Measurements from ENCODE around the gene PCDHGC5. TPM values are rescaled to one million over a fixed set of nuclear protein-coding genes. Genes with fewer than 3 reads are reported as not detected.

The PCDHGC5 gene
- polyA plus RNA-seq, 1 experiment: 2.4 TPM

- DNase-seq (ENCODE audit: low read depth, low spot score): no peak
- Histone ChIP-seq H3K27me3 (ENCODE audit: control insufficient read depth, insufficient read depth, low read length) (no peaks in the 10 kb centered on the region), H3K4me3 (ENCODE audit: low read depth, low read length) (no peak overlapping the region; the same call in 1 of the 2 replicates), H3K27ac (ENCODE audit: low read depth, low read length) (peak overlapping the region; percentile 89), H3K9me3 (ENCODE audit: control insufficient read depth, insufficient read depth, low read length) (no peaks in the 10 kb centered on the region)
- POLR2A ChIA-PET: interaction anchor here (1.0 to 1.8 kb wide), 3 partner anchors 20 to 52 kb away, joined by 3 to 8 read pairs (median 5); no protein-coding TSS in a partner anchor
- TF ChIP-seq CTCF (IDR thresholded peaks at IDR 0.05; ENCODE audit: low read depth, low read length): no peak
- CTCF ChIA-PET: interaction anchor here (0.7 to 9.0 kb wide), 9 partner anchors 16 to 159 kb away, joined by 3 to 95 read pairs (median 8); partner anchors contain the start of genes PCDHGA10, PCDHGA12, PCDHGB3 and PCDHGB7
Measured at GRCh38 chr5:141529002-141529401, 40.1 kb downstream of the PCDHGC5 start.

GRCh38 chr5:141529873-141530272 is 41.0 kb downstream of the PCDHGC5 start:
- DNase-seq (ENCODE audit: low read depth, low spot score): no peak
- CTCF ChIA-PET: interaction anchor here (1.8 to 9.0 kb wide), 3 partner anchors 17 to 33 kb away, joined by 10 to 95 read pairs (median 11); no protein-coding TSS in a partner anchor
- H3K27ac ChIP-seq (ENCODE audit: low read depth, low read length): peak overlapping the region; percentile 89
- TF ChIP-seq CTCF (IDR thresholded peaks at IDR 0.05; ENCODE audit: low read depth, low read length): no peak
- H3K27me3 ChIP-seq (ENCODE audit: control insufficient read depth, insufficient read depth, low read length): no peaks in the 10 kb centered on the region
- H3K4me3 ChIP-seq (ENCODE audit: low read depth, low read length): no peak overlapping the region
- no peaks in the 10 kb centered on the region for H3K9me3 ChIP-seq (ENCODE audit: control insufficient read depth, insufficient read depth, low read length)
- POLR2A ChIA-PET: no interaction called here

GRCh38 chr5:141532726-141533125 is 43.8 kb downstream of the PCDHGC5 start:
- no peak for DNase-seq (ENCODE audit: low read depth, low spot score)
- POLR2A ChIA-PET: no interaction called here
- CTCF ChIA-PET: interaction anchor here (1.0 to 4.7 kb wide), 4 partner anchors 8 to 120 kb away, joined by 3 to 28 read pairs (median 5); partner anchors contain the start of gene PCDHGA10

GRCh38 chr5:141533897-141534296 is 45.0 kb downstream of the PCDHGC5 start:
- Histone ChIP-seq H3K27ac (ENCODE audit: low read depth, low read length) (no peak overlapping the region), H3K4me3 (ENCODE audit: low read depth, low read length) (no peak overlapping the region), H3K9me3 (ENCODE audit: control insufficient read depth, insufficient read depth, low read length) (no peaks in the 10 kb centered on the region), H3K27me3 (ENCODE audit: control insufficient read depth, insufficient read depth, low read length) (no peaks in the 10 kb centered on the region)
- DNase-seq (ENCODE audit: low read depth, low spot score): no peak
- POLR2A ChIA-PET: no interaction called here
- CTCF ChIA-PET: interaction anchor here (0.6 to 4.7 kb wide), 6 partner anchors 9 to 131 kb away, joined by 3 to 28 read pairs (median 5); partner anchors contain the start of genes PCDHGA10 and PCDHGB7
- no peak for TF ChIP-seq CTCF (IDR thresholded peaks at IDR 0.05; ENCODE audit: low read depth, low read length)

More at GRCh38 chr5:141532726-141533125, 43.8 kb downstream of the PCDHGC5 start:
- H3K4me3 ChIP-seq (ENCODE audit: low read depth, low read length): no peak overlapping the region
- no peak overlapping the region for H3K27ac ChIP-seq (ENCODE audit: low read depth, low read length)
- no peaks in the 10 kb centered on the region for H3K27me3 ChIP-seq (ENCODE audit: control insufficient read depth, insufficient read depth, low read length)
- no peak for TF ChIP-seq CTCF (IDR thresholded peaks at IDR 0.05; ENCODE audit: low read depth, low read length)
- no peaks in the 10 kb centered on the region for H3K9me3 ChIP-seq (ENCODE audit: control insufficient read depth, insufficient read depth, low read length)

GRCh38 chr5:141534492-141535213 is 45.8 kb downstream of the PCDHGC5 start:
- Histone ChIP-seq H3K27me3 (ENCODE audit: control insufficient read depth, insufficient read depth, low read length) (no peaks in the 10 kb centered on the region), H3K4me3 (ENCODE audit: low read depth, low read length) (no peak overlapping the region), H3K27ac (ENCODE audit: low read depth, low read length) (no peak overlapping the region), H3K9me3 (ENCODE audit: control insufficient read depth, insufficient read depth, low read length) (no peaks in the 10 kb centered on the region)
- POLR2A ChIA-PET: no interaction called here
- no peak for TF ChIP-seq CTCF (IDR thresholded peaks at IDR 0.05; ENCODE audit: low read depth, low read length)
- CTCF ChIA-PET: interaction anchor here (0.6 to 4.7 kb wide), 4 partner anchors 9 to 130 kb away, joined by 6 to 28 read pairs (median 8); no protein-coding TSS in a partner anchor
- no peak for DNase-seq (ENCODE audit: low read depth, low spot score)

Measured in AG04450 (cell line).